Glutamatergic neuron (in vitro differentiated cells): ENCODE measurements around the gene NADSYN1. TPM values are rescaled to one million over a fixed set of nuclear protein-coding genes. Genes with fewer than 3 reads are reported as not detected.
"Not testable (repeated sequence)": the region's sequence is repeated elsewhere in the genome, so short reads cannot be mapped to it uniquely, and the experiment has no call there.

Source experiments
- DNase-seq: peaks from one replicate; pipeline ENCODE4 v3.0.0; 2022
- H3K27ac Mint-ChIP-seq: one replicate; pipeline ENCODE4 v1.8.0; 2020; ENCODE audit warnings: mild to moderate bottlenecking, mixed read lengths, inconsistent platforms; ENCODE audit not compliant: unreplicated experiment
- H3K27me3 Mint-ChIP-seq: one replicate; pipeline ENCODE4 v1.8.0; 2020; ENCODE audit warnings: mild to moderate bottlenecking, moderate library complexity, mixed read lengths, inconsistent platforms; ENCODE audit not compliant: unreplicated experiment
- H3K36me3 Mint-ChIP-seq: one replicate; pipeline ENCODE4 v1.8.0; 2020; ENCODE audit warnings: mild to moderate bottlenecking, mixed read lengths, inconsistent platforms; ENCODE audit not compliant: unreplicated experiment
- H3K4me1 Mint-ChIP-seq: one replicate; pipeline ENCODE4 v1.8.0; 2020; ENCODE audit warnings: mild to moderate bottlenecking, low read depth, mixed read lengths, inconsistent platforms; ENCODE audit not compliant: unreplicated experiment
- H3K4me3 Mint-ChIP-seq: one replicate; pipeline ENCODE4 v1.8.0; 2020; ENCODE audit warnings: mild to moderate bottlenecking, mixed read lengths, inconsistent platforms; ENCODE audit not compliant: unreplicated experiment
- H3K9me3 Mint-ChIP-seq: one replicate; pipeline ENCODE4 v1.8.0; 2020; ENCODE audit warnings: mild to moderate bottlenecking, moderate library complexity, mixed read lengths, inconsistent platforms; ENCODE audit not compliant: unreplicated experiment
- CTCF ChIP-seq: fragments of 200-600 bp; sonication (generic); IDR thresholded peaks from one replicate; pipeline ENCODE4 v1.5.0; 2021; ENCODE audit not compliant: partially characterized antibody, unreplicated experiment
- total RNA-seq: library from RNA; stranded (reverse); fragmentation: NEBNext Ultra II Directional; extraction: Animal tissue kit (Norgen Biotek cat#: 25700); gene quantifications from one replicate; pipeline ENCODE4 v1.2.1, GENCODE V29; 2021; ENCODE audit not compliant: unreplicated experiment

The NADSYN1 gene
- total RNA-seq, 1 donor from 2014 or later: 78.2 TPM

DNA sequence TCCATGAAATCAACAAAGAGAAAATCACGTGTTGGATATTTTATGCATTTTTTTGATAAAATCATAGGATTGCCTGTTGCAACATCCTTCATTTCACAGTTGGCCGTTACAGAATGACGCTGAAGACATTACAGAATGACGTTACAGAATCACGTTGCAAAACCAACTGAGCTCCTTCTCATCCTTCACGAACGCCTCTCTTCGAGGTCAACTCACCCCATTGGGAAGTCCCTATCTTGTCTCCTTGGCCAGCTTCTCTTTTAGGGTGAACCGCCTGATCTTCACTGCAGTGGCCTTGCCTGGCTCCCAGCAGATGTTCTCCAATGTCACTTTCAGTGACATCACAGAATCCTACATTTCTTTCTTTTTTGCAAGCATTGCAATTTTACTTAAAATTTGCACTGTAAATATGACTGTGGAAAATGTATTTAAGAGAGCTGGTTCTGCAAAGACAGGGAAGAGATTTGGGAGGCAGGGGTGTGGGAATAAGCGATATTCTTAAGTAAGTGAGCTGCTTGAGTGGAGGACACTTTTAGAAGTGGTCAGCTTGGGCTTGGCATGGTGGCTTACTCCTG is 79.1 kb downstream of the NADSYN1 start:
- Mint-ChIP-seq H3K36me3 (peaks cover 10% of the 10 kb centered on the region), H3K27ac (no peak overlapping the region), H3K4me3 (no peak overlapping the region), H3K27me3 (no peaks in the 10 kb centered on the region), H3K9me3 (peaks cover 5% of the 10 kb centered on the region), H3K4me1 (no peaks in the 10 kb centered on the region)
- DNase-seq: no peak
- no peak for TF ChIP-seq CTCF

- not testable (repeated sequence) for H3K4me3 Mint-ChIP-seq, H3K9me3 Mint-ChIP-seq, H3K4me1 Mint-ChIP-seq, H3K27ac Mint-ChIP-seq, H3K27me3 Mint-ChIP-seq, DNase-seq
- H3K36me3 Mint-ChIP-seq: peaks cover 10% of the 10 kb centered on the region
These were observed 82.0 kb downstream of the NADSYN1 start for GRCh38 chr11:71534711-71535608.

- no peak for DNase-seq
- H3K9me3 Mint-ChIP-seq: peaks cover 10% of the 10 kb centered on the region
- no peak overlapping the region for H3K27ac Mint-ChIP-seq
- peaks cover 8% of the 10 kb centered on the region for H3K36me3 Mint-ChIP-seq
- H3K27me3 Mint-ChIP-seq: no peaks in the 10 kb centered on the region
- no peak for TF ChIP-seq CTCF
- H3K4me1 Mint-ChIP-seq: no peaks in the 10 kb centered on the region
- H3K4me3 Mint-ChIP-seq: no peak overlapping the region
These were observed 82.8 kb downstream of the NADSYN1 start for GRCh38 chr11:71535825-71536224.

DNA sequence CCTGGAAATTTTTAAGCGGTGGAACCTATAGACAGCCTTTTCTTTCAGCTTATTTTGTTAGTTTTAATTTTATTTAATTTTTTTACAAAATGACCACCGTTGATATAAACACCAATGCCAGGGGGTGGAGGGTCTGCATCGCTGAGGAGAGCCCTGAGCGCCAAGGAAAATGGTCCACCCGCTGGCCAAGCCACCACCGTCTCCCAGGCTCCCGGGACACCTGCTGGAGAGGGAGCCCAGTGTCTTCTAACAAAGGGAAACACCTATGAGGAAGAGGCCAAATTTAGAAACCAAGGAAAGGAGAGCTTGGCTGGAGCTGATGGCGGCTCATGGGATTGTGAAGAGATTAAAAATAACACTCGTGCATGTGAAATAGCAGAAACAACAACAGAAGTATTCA is 84.5 kb downstream of the NADSYN1 start:
- Mint-ChIP-seq H3K36me3 (peaks cover 3% of the 10 kb centered on the region), H3K4me1 (no peaks in the 10 kb centered on the region), H3K9me3 (peaks cover 12% of the 10 kb centered on the region), H3K27me3 (no peaks in the 10 kb centered on the region), H3K4me3 (no peak overlapping the region), H3K27ac (no peak overlapping the region)
- DNase-seq: no peak
- TF ChIP-seq CTCF: no peak

- H3K4me1 Mint-ChIP-seq, H3K36me3 Mint-ChIP-seq, H3K27me3 Mint-ChIP-seq, DNase-seq, H3K4me3 Mint-ChIP-seq: not testable (repeated sequence)
- Mint-ChIP-seq H3K27ac (peak within 1 kb of the TSS; percentile 10), H3K9me3 (peaks cover 12% of the 10 kb centered on the region)
These were observed 85.1 kb downstream of the NADSYN1 start, which contains the start of gene KRTAP5-8 for GRCh38 chr11:71537977-71538665. Gene KRTAP5-8 (plus strand): TSS chr11:71538025. CDS start chr11:71538056, 31 bp downstream.
